Right lobe of liver (tissue), 6 donors: ENCODE measurements around the gene DCTN2. TPM values are rescaled to one million over a fixed set of nuclear protein-coding genes. Genes with fewer than 3 reads are reported as not detected.

Experiments
- ATAC-seq, 4 donors: fragments of 200-7000 bp; cut with Tn5 transposase; one replicate each; pipeline ENCODE4 v1.9.1; 2020; ENCODE audit warnings: mild to moderate bottlenecking in 4 of 4, moderate library complexity in 4 of 4
- DNase-seq, 3 donors: peaks; one replicate each; pipeline ENCODE4 v3.0.0-alpha.2; 2020
- H3K27ac ChIP-seq, 3 donors: fragments of 200-600 bp; one replicate each; pipeline ENCODE4 v1.8.0; 2022
- H3K27me3 ChIP-seq, 2 donors: fragments of 200-600 bp; one replicate each; pipeline ENCODE4 v1.8.0; 2022
- H3K36me3 ChIP-seq, 4 donors: fragments of 200-600 bp; sonication (generic) in 1 of 4; one replicate each; pipeline versions ENCODE4 v1.5.1 to v1.8.0; 2017 to 2022; ENCODE audit warnings: control low read depth in 1 of 4
- H3K4me1 ChIP-seq, 4 donors: fragments of 200-600 bp; sonication (generic) in 1 of 4; one replicate each; pipeline versions ENCODE4 v1.5.1 to v1.8.0; 2017 to 2022; ENCODE audit warnings: control low read depth in 1 of 4
- H3K4me3 ChIP-seq, 3 donors: fragments of 200-600 bp; one replicate each; pipeline ENCODE4 v1.8.0; 2022
- H3K9me3 ChIP-seq, 4 donors: fragments of 200-600 bp; sonication (generic) in 1 of 4; one replicate each; pipeline versions ENCODE4 v1.5.1 to v1.8.0; 2017 to 2022; ENCODE audit warnings: control low read depth in 1 of 4
- POLR2A ChIP-seq: fragments of 450-650 bp; IDR thresholded peaks from one replicate; pipeline ENCODE4 v1.6.1; 2017; ENCODE audit warnings: antibody characterized with exemption, mild to moderate bottlenecking
- WGBS: methylation state at CpG from one replicate; pipeline ENCODE4 v1.1.6; 2018; ENCODE audit warnings: low coverage, low lambda C conversion rate; ENCODE audit not compliant: insufficient coverage; ENCODE audit errors: missing lambda C conversion rate; 5-methylcytosine and 5-hydroxymethylcytosine counted together
- intact Hi-C, 2 donors: fragments of 100-400 bp; cut with DNase I; formaldehyde crosslinking; loops; one replicate each; pipeline versions ENCODE4 v1.11.2 to v1.14.1; 2022
- total RNA-seq, 6 experiments: library from RNA; depleted of rRNA in 2 of 6; stranded (reverse); fragments of >200 nt in 2 of 6; fragmentation: NEBNext Ultra II Directional in 3 of 6; extraction: Animal tissue kit (Norgen Biotek cat#: 25700) in 3 of 6; gene quantifications; one replicate each; pipeline versions ENCODE4 v1.1.0 to v1.2.4, GENCODE V29; 2016 to 2023
- TF ChIP-seq, protein P1 (sequence below), 4 donors: fragments of 200-600 bp in 3 of 4; fragments of 450-650 bp in 1 of 4; IDR thresholded peaks; one replicate each; pipeline versions ENCODE4 v1.5.1 to v1.8.0; 2016 to 2022; ENCODE audit warnings: antibody characterized with exemption in 4 of 4, mild to moderate bottlenecking in 2 of 4
- donor health status: DM: no; HTN: yes; CAD: no.
- donor health status: DM: no; HTN: no; CAD: no.
- donor health status: DM: no; HTN: no; CAD: no.
- donor health status: DM: no; HTN: yes; CAD: no.
- donor health status: DM: no; HTN: yes; CAD: no.

DCTN2 gene
- total RNA-seq, 6 experiments from 2014 or later, result 28.4 to 80.0 (median 36.0) TPM

DNA sequence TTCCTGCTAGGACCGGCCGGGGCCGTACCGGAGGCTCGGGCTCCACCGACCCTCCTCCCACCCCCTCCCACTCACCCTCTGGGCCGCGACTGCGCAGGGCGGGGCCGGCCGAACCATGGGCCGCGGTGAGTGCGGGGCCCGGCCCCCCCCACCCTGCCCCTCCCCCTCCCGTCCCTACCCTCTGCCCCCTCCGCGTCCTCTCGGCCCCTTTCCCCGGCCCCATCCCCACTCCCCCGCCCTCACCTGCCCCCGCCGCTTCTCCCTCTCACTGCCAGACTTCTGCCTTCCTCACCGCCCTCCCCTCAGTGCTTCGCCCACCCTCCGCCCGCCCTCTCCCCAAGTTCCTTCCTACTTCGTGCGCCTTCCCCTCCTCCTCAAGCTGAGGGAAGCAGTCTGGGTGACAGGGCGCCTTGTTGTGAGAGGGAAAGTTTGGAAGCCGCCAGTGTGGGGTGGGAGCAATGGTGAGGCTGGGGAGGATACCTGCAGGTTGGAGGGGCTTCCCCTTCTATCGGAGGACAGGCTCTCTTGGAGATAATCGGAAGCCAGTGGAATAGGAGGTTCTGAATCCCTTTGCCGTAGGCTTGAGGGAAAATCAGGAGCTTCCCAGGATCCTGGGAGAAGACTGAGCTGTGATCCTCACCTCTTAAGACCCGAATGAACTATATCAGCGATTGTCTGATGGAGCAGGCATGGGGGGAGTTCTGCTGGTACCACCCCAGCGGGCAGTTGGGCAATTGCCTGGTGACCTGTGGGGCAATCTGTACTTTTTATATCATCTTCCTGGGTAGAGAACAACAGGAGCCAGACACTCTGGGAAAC lies 23.9 kb downstream of the DCTN2 start:
- no peaks in the 10 kb centered on the region for H3K9me3 ChIP-seq
- peaks cover 0 to 37% (median 11%) of the 10 kb centered on the region in 4 donors for H3K36me3 ChIP-seq
- DNase-seq, result peak; percentile 73 to 85 (median 73)
- no peaks in the 10 kb centered on the region for H3K27me3 ChIP-seq
- H3K4me3 ChIP-seq, result peak overlapping the region; percentile 76 to 83 (median 80)
- ATAC-seq, result peak in 2 of 4 donors; percentile 0 to 3
- under 1% methylated on average over 19 of the region's 38 CpGs for WGBS
- peak overlapping the region; percentile 97 to 98 (median 97) for H3K27ac ChIP-seq
- intact Hi-C loops, result no loop called here
- peaks cover 0 to 44% (median 19%) of the 10 kb centered on the region in 4 donors for H3K4me1 ChIP-seq
- TF ChIP-seq, protein P1, sequence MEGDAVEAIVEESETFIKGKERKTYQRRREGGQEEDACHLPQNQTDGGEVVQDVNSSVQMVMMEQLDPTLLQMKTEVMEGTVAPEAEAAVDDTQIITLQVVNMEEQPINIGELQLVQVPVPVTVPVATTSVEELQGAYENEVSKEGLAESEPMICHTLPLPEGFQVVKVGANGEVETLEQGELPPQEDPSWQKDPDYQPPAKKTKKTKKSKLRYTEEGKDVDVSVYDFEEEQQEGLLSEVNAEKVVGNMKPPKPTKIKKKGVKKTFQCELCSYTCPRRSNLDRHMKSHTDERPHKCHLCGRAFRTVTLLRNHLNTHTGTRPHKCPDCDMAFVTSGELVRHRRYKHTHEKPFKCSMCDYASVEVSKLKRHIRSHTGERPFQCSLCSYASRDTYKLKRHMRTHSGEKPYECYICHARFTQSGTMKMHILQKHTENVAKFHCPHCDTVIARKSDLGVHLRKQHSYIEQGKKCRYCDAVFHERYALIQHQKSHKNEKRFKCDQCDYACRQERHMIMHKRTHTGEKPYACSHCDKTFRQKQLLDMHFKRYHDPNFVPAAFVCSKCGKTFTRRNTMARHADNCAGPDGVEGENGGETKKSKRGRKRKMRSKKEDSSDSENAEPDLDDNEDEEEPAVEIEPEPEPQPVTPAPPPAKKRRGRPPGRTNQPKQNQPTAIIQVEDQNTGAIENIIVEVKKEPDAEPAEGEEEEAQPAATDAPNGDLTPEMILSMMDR (IDR thresholded peaks at IDR 0.05), result no peak
- TF ChIP-seq POLR2A, result peak; percentile 17

DNA sequence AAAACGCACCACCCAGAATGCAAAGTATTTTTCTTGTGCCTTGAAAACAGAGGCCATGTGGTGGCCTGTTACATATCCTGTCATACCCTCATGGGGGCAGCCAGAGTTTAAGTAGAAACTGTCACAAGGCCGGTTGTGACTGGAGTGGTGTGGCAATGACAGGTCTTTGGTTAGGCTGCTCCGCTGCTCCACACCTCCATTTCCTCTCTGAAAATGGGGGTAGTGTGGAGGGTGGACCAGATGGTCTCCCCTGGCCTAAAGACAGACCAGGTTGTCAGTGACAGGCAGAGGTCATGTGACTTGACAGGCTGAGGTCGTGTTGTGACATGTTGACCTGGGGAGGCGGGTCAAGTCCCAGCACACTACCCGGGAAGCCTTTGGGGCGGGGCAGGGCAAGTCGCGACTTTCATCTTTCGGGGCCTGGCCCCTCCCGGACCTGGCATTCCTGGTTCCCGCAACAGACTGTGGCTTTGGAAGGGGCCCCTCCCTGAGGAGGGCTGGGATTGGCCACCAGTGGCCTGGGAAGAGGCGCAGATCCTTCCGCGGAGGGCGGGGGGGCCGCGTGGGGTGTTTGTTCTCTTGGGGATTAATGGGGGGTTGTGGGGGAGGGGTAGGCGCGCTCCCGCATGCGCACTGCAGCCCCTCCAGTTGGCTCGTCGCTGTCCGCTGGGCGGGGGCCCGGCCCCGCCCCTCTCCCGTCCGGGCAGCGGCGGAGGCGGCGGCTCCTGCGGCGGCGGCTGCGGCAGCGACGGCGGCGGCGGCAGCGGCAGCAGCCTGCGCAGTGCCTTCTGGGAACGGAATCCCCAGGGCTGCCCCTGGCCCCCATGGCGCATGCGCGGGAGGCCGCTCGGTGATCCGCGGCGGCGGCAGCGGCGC lies 24.7 kb downstream of the DCTN2 start, which contains the start of gene MBD6:
MBD6 (plus strand) TSS at position 814 of the 876 bp plus-strand sequence. CDS start 1,480 bp downstream, outside the sequence.
- intact Hi-C loops, result no loop called here
- 0% methylated on average over 9 of the region's 57 CpGs for WGBS

DNA sequence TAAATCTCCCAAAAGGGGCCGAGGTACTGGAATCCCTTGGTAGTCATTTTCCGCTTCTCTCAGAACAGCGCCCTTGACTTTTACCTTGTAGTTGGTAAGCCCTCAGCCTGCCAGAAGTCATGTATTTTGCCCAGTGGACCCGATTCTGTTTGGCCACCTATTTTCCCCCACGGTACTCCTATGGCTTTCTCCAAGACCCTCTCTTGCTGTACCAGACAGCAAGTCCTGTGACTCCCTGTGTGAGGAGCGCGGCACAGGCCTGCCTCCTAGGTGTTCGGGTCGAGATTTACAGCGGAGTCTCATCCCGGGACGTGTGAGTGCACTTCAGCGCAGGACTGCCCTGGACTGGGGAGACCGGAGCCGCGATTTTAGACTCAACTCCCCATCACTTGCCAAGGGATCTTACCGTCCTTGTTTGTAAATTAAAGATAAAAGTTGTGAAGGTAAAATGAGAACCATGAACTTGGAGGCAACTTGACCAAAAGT lies 25.4 kb downstream of the DCTN2 start:
- DNase-seq, result peak; percentile 42 to 72 (median 63)
- Histone ChIP-seq H3K4me3 (peak overlapping the region in 2 of 3 donors; percentile 80 to 83), H3K9me3 (no peaks in the 10 kb centered on the region), H3K27me3 (no peaks in the 10 kb centered on the region), H3K36me3 (peaks cover 6 to 37% (median 15%) of the 10 kb centered on the region in 4 donors), H3K27ac (peak overlapping the region; percentile 97 to 98 (median 97)), H3K4me1 (peaks cover 0 to 48% (median 19%) of the 10 kb centered on the region in 4 donors)
- intact Hi-C loops, result no loop called here
- 43% methylated on average over 17 of the region's 17 CpGs for whole genome bisulfite sequencing
- no peak for ATAC-seq
- TF ChIP-seq POLR2A, result no peak
- TF ChIP-seq, protein P1 (IDR thresholded peaks at IDR 0.05), result no peak

More for the DNA sequence above, 24.7 kb downstream of the DCTN2 start, which contains the start of gene MBD6:
- DNase-seq (peak; percentile 95 to 96 (median 95)), ATAC-seq (peak; percentile 36 to 69 (median 50))
- peak within 1 kb of the TSS; percentile 97 to 98 (median 97) for H3K27ac ChIP-seq
- peak within 1 kb of the TSS; percentile 76 to 83 (median 80) for H3K4me3 ChIP-seq
- peaks cover 1 to 36% (median 10%) of the 10 kb centered on the region in 4 donors for H3K36me3 ChIP-seq
- no peaks in the 10 kb centered on the region for H3K27me3 ChIP-seq
- TF ChIP-seq POLR2A, result peak; percentile 49
- TF ChIP-seq, protein P1 (IDR thresholded peaks at IDR 0.05), result no peak
- H3K9me3 ChIP-seq, result no peaks in the 10 kb centered on the region
- H3K4me1 ChIP-seq, result peaks cover 0 to 48% (median 19%) of the 10 kb centered on the region in 4 donors
